ENCODE data around the gene BTG1.
"Not testable (repeated sequence)": the region's sequence is repeated elsewhere in the genome, so short reads cannot be mapped to it uniquely, and the experiment has no call there.

Gene BTG1

DNA sequence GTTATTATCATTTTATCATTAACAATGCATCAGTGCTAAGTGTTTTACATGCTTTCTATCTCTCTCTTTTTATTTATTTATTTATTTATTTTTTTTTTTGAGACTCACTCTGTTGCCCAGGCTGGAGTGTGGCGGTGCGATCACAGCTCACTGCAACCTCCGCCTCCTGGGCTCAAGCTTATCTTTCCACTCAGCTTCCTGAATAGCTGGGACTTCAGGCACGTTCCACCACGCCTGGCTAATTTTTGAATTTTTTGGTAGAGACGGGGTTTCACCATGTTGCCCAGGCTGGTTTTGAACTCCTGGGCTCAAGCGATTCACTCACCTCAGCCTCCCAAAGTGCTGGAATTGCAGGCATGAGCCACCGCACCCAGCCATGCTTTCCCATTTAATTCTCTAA is 3.9 kb upstream of the BTG1 start:
- DNase-seq (ENCODE audit: low read depth), result no peak

DNA sequence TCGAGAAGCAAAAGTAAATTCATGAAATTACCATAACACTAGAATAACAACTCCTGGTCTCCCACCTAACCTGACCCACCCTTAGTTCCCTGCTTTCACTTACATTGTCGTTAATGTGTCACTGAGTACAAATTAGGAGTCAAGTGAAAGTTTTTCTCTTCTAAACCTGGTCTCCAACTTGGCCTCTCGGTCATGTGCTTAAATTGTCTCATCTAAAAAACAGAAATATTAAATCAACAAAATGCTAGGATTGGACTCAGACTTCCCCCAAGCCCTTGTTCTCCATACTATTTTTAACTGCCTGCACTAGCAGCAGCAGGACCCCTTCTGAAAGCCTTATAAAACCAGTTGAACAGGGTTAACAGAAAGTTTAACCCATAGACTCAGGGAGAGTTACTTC is 1.8 kb upstream of the BTG1 start:
- no peak for DNase-seq (ENCODE audit: low read depth)

DNA sequence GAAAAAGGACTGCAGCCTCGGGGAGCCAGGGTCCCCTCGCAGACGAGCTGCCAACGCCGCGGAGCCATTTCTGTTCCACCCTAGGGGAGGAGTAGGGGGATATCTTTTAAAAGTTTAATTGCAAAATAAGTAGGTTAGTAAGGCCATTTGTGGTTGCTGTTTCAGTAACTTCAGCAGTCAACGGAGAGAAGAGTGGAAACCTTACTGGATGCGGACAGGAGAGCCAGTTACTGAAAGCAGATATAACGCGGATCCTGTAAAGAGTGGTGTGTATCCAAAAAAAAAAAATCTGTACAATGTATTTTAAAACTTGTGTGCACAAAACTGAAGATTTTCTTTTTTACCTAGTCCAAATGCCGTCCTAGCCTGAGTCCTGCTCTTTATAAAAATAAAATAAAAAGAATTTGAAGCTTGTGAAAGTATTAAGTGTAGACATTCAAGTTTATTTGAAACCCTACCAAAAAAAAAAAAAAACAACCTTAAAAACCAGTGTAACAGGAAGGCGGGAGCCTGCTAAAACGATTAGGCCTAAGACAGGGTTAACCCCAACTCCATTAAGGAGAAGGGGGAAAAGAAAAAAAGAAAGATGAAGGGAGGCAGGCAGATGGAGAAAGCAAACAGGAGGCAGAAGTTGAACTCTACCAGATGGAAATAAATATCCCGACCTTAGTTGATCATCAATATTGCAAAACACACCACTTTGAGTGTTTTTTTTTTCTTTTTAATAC is 1.0 kb upstream of the BTG1 start:
- no peak for DNase-seq (ENCODE audit: low read depth)

DNA sequence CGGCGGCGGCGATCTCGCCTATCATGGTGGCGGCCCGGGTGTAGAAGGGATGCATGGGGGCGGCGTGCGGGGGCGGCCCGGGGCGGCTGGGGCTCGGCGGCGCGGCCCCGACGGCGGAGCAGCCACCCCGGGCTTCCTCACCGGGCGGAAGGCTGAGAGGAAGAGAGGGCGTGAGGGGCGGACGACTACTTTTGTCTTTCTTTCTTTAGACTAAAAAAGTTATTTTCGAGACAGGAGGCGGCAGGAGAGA is 240 bp downstream of the BTG1 start:
- DNase-seq (ENCODE audit: low read depth), result no peak

DNA sequence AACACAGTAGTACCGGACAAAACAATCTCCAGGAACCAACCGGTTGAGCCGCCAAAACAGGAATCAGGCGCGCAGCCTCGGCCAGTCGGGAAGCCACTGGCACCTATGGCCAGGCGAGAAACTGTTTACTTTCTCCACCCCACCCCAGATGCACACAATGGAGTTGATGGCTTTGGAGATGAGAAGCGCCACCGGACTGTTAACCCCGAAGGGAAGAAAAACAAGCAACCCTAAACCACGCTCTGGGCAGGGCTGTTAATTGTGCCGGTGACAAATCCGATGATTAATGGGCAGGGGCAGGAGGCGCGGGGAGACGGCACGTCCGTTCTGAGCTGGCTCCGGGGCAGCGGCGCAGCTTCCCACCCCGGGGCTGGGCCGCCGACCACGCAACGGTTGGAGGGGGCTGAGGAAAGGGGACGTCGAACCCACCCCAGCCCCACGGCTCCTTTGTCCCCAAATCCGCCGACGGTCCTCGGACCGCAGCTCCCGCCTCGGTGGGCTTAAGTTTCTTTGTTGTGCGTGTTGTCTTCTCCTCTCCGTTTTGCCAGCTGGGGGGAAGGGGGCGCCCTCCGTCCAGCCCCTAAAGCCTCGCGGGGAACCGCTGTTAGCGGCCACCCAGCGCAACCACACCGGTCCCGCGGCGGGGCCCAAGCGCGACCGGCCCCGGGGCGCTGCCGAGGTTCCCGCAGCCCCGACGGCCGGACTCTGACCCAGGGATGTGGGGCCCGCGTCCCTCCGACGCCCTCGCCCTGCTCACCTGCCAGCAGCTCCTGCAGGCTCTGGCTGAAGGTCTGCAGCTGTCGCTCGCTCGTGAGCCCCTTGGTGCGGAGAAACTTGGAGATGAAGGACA is 790 bp downstream of the BTG1 start:
- peak; percentile 30 for DNase-seq (ENCODE audit: low read depth)

- peak; percentile 60 for DNase-seq (ENCODE audit: low read depth)
These were observed 1.7 kb downstream of the BTG1 start for GRCh38 chr12:92143686-92144630.

- no peak for DNase-seq (ENCODE audit: low read depth)
These were observed 2.4 kb downstream of the BTG1 start for GRCh38 chr12:92143258-92143657.

DNA sequence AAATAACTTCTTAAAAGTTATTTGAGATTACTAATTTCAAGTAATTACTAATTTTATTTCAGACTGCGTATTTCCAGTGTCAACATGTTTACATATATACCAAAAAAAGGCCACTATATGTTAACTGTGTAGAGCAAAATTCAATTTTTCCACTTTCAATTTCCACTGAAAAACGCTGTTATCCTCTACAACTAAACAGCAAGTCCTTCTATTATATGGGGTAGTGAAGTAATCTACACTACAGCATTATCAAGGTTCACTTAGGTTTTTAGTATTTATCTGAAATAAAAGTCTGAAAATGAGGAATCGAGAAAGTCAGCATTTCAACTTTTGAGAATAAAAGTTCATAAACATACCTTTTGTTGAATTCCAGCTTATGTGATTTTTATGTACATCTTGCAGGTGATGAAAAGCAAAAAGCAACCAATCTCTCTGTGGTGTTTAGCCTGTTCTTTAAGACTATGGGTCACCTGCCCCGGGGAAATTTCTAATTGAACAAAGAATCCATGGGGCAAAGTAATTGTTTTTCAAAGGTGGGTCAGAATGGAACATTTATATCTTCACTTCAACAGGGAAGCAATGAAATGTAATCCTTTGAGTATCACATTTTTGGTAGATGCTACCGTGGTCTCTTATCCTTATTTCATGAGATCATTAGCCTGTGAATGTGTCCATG is 3.3 kb downstream of the BTG1 start:
- no peak for DNase-seq (ENCODE audit: low read depth)

DNA sequence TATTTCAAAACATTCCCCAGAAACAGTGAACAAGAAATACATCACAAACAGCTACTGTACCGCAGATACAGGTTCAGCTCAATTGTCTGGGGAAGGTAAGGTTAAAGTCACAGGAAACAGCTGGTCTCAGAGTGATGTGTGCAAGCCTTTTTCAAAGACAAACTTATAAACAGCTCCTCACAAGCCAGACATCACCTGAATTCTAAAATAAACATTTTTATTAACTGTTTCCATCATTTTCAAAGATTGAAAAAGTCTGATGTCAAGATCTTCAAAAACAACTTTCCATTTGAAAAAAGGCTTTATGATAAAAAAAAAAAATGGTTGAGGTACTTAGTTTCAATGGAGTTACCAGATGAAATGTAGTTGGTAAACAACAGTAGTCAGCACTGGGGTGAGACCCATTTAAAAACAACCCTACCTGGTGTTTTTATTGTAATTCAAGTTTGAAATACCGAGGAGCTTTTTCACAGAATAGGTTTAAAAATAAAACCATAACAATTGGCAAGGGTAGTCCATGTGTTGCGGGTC is 4.0 kb downstream of the BTG1 start:
- DNase-seq (ENCODE audit: low read depth), result no peak

- DNase-seq (ENCODE audit: low read depth), result no peak
These were observed 4.6 kb downstream of the BTG1 start for GRCh38 chr12:92140896-92141536.

DNA sequence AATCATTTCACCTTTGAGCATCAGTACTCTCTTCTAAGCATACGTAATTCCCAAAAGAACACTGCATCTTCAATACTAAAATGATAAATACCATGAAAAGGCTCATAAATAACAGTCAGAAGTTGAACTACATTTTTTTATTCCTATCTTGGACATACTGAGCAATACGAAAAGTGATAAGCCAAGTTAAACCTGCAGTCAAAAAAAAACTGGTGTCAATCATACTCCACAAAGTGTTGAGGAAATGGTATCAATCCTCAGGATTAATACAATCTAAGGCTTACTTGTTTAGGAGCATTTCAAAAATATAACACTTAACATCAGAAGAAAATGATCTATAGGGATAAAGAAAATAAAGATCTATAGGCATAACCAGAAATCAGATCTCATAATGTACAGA is 5.5 kb downstream of the BTG1 start:
- DNase-seq (ENCODE audit: low read depth), result no peak

GRCh38 chr12:92139634-92140150 is 6.0 kb downstream of the BTG1 start:
- DNase-seq (ENCODE audit: low read depth), result no peak

GRCh38 chr12:92138626-92139025 is 7.0 kb downstream of the BTG1 start:
- DNase-seq (ENCODE audit: low read depth), result no peak

GRCh38 chr12:92138144-92138543 is 7.5 kb downstream of the BTG1 start:
- no peak for DNase-seq (ENCODE audit: low read depth)

DNA sequence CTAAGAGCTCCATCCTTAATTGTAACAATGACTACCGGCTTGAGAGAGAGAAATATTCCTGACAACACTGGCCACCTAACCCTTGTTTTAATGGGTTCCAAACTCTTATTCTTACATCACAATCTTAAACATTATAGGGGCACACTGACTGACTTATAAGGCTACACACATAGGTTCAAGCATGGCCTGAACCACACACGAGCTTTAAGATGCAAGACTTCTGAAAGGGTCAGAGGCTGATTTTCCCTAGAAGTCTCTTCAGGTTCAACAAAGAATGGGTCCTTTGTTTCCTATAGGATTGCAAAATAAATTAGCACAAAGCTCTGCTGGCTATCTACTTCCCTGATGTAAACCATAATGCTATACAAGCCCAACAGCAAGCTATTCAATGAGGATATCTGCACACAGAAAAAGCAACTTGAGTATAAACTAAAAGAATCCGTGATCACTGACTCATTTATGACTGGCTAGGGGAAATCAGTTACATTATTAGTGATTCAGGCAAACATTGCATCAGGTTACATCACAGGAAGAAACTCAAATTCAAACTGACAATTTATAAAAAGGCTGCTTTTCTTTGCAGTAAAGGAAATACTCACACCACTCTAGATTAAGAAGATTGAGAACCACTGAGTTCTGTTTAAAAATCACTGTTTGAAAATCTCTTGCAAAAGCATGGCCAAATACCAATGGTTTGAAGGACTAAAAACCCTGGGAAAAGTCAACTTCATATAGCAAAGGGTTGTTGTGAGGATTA is 8.5 kb downstream of the BTG1 start:
- no peak for DNase-seq (ENCODE audit: low read depth)

DNA sequence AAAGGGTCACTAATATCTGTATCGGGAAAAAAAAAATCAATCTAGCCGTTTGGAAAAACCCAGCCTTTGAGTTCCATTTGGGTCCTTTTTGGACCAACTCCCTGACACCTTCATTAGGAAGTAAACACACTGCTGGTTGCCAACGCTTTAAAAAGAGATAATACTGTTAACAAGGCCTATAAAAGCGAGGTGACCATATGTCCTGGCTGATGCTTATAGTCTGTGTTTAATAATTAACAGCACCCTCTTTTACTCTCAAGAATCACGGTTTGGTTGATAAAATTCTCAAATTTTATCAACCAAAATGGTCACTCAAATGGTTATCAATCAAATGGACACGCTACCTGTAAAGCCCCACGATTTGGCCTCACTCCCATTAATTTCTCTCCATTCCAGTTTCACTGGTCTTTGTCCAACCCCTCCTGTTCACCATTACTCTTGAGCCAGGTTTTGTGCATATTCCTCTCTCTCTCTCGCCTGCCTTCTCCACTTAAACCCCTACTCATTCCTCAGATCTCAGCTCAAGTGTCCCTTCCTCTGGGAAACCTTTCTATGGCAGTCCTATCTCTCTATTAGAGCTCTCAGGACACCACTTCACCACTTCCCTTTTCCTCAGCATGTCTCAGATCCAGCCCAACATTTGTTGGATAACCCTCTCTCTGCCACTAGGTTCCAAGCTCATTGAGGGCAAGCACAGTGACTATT is 9.5 kb downstream of the BTG1 start:
- no peak for DNase-seq (ENCODE audit: low read depth)

GRCh38 chr12:92135541-92135940 is 10.1 kb downstream of the BTG1 start:
- DNase-seq (ENCODE audit: low read depth), result not testable (repeated sequence)

DNA sequence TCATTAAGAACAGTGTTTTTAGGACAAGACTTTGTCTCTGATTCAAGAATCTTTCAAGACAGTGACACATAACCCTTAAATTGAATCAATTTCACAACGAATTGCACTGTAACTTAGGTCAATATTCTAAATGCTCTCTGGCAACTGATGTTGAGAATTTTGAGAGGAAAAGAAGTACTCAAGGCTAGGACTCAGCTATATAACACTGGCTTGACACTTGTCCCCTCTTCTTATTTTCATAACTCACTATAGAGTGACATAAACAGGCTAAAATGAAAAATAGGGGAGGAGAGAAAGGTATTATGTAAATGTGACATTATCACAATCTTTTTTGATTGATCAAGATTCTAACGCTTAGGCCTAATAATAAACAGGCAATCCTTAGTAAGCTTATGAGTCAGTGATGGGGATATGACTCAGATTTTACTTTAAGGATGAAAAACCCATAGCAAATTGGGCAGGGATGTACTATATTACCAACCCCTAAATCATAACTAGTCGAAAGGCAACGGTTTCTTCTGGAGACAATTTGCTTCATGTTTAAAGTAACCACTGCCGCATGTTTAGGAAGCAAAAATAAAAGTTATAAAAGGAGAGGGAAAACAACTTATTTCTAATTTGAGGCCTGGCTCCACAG is 10.9 kb downstream of the BTG1 start:
- no peak for DNase-seq (ENCODE audit: low read depth)

Data from activated T-cell treated with anti-CD3 and anti-CD28 coated beads for 24 hours (primary cell).